Esophagus squamous epithelium (tissue), 5 donors: ENCODE data around the gene ARHGAP9. TPM values are rescaled to one million over a fixed set of nuclear protein-coding genes. Genes with fewer than 3 reads are reported as not detected.

ENCODE experiments used
- DNase-seq: peaks from one replicate; lab custom pipeline; 2025; lab: John Stamatoyannopoulos, UW
- H3K27ac ChIP-seq, 4 donors: fragments of 200-600 bp; sonication (generic); one replicate each; pipeline ENCODE4 v1.5.1; 2016 to 2019; ENCODE audit warnings: mild to moderate bottlenecking in 1 of 4
- H3K27me3 ChIP-seq, 4 donors: fragments of 200-600 bp; sonication (generic); 1 replicate in 3 of 4; 2 replicates in 1 of 4; pipeline versions ENCODE4 v1.5.1 to v1.6.0; 2017 to 2021; ENCODE audit warnings: antibody characterized with exemption in 1 of 4
- H3K36me3 ChIP-seq, 3 donors: fragments of 200-600 bp; sonication (generic); one replicate each; pipeline ENCODE4 v1.5.1; 2016 to 2019
- H3K4me1 ChIP-seq, 3 donors: fragments of 200-600 bp; sonication (generic); one replicate each; pipeline ENCODE4 v1.5.1; 2017 to 2019
- H3K4me3 ChIP-seq, 4 donors: fragments of 200-600 bp; sonication (generic); 1 replicate in 3 of 4; 2 replicates in 1 of 4; pipeline ENCODE4 v1.5.1; 2016 to 2019; ENCODE audit warnings: mild to moderate bottlenecking in 2 of 4, moderate library complexity in 1 of 4
- H3K9me3 ChIP-seq, 3 donors: fragments of 200-600 bp; sonication (generic); one replicate each; pipeline ENCODE4 v1.5.1; 2016 to 2019
- CTCF ChIP-seq, 6 experiments: fragments of 450-650 bp in 4 of 6; fragments of 200-600 bp in 2 of 6; sonication (generic) in 2 of 6; IDR thresholded peaks; one replicate each; pipeline ENCODE4 v1.5.1; 2016 to 2019; ENCODE audit warnings: antibody characterized with exemption in 6 of 6, mild to moderate bottlenecking in 4 of 6, moderate library complexity in 4 of 6
- POLR2A ChIP-seq, 4 donors: fragments of 450-650 bp; IDR thresholded peaks; one replicate each; pipeline ENCODE4 v1.6.1; 2017; ENCODE audit warnings: antibody characterized with exemption in 4 of 4, mild to moderate bottlenecking in 4 of 4, moderate library complexity in 3 of 4
- WGBS, 2 donors: methylation state at CpG; one replicate each; pipeline ENCODE4 v1.1.5; 2018; 5-methylcytosine and 5-hydroxymethylcytosine counted together
- intact Hi-C: fragments of 100-400 bp; cut with DNase I; formaldehyde crosslinking; loops from one replicate; pipeline ENCODE4 v1.15.0; 2022
- total RNA-seq, 4 donors: library from RNA; depleted of rRNA; stranded (reverse); fragments of >200 nt; gene quantifications; one replicate each; pipeline ENCODE4 v1.1.0, GENCODE V29; 2016
- donor health status: DM: yes; HTN: yes; CAD: no.

ARHGAP9 gene
- total RNA-seq, 4 donors from 2014 or later, result 4.5 to 20.4 (median 11.3) TPM

- H3K4me1 ChIP-seq, result peaks cover 16 to 20% (median 18%) of the 10 kb centered on the region in 3 donors
- DNase-seq, result no peak
- no peak for TF ChIP-seq POLR2A (IDR thresholded peaks at IDR 0.05)
- TF ChIP-seq CTCF (IDR thresholded peaks at IDR 0.05), result no peak
- no peak overlapping the region for H3K4me3 ChIP-seq
- intact Hi-C loops, result no loop called here
- WGBS, 2 donors, result 97 to 100% methylated on average over 2 to 3 of the region's 3 CpGs
- no peaks in the 10 kb centered on the region for H3K9me3 ChIP-seq
- no peak overlapping the region for H3K27ac ChIP-seq
- H3K27me3 ChIP-seq, result peaks cover 8 to 98% (median 18%) of the 10 kb centered on the region in 4 donors
- no peaks in the 10 kb centered on the region for H3K36me3 ChIP-seq
Observed at GRCh38 chr12:57472391-57472790, 7.3 kb downstream of the ARHGAP9 start.

- peaks cover 16 to 20% (median 18%) of the 10 kb centered on the region in 3 donors for H3K4me1 ChIP-seq
- H3K4me3 ChIP-seq, result no peak overlapping the region
- no peak overlapping the region for H3K27ac ChIP-seq
- no peak for DNase-seq
- TF ChIP-seq POLR2A (IDR thresholded peaks at IDR 0.05), result no peak
- no peak for TF ChIP-seq CTCF (IDR thresholded peaks at IDR 0.05)
- WGBS, 2 donors, result 94 to 100% methylated on average over 3 of the region's 3 CpGs
- H3K9me3 ChIP-seq, result no peaks in the 10 kb centered on the region
- H3K27me3 ChIP-seq, result peaks cover 8 to 98% (median 18%) of the 10 kb centered on the region in 4 donors
- H3K36me3 ChIP-seq, result no peaks in the 10 kb centered on the region
- intact Hi-C loops, result no loop called here
Observed at GRCh38 chr12:57471661-57472060, 8.0 kb downstream of the ARHGAP9 start.

- 73 to 94% methylated on average over 2 of the region's 4 CpGs for WGBS, 2 donors
- Histone ChIP-seq H3K27me3 (peaks cover 2 to 92% (median 15%) of the 10 kb centered on the region in 4 donors), H3K27ac (no peak overlapping the region), H3K4me3 (no peak overlapping the region), H3K36me3 (no peaks in the 10 kb centered on the region), H3K9me3 (no peaks in the 10 kb centered on the region), H3K4me1 (peaks cover 12 to 15% (median 14%) of the 10 kb centered on the region in 3 donors)
- TF ChIP-seq CTCF (IDR thresholded peaks at IDR 0.05), result no peak
- TF ChIP-seq POLR2A (IDR thresholded peaks at IDR 0.05), result no peak
- no peak for DNase-seq
- intact Hi-C loops, result no loop called here
Observed at GRCh38 chr12:57470970-57471656, 8.6 kb downstream of the ARHGAP9 start.

GRCh38 chr12:57470286-57470969 is 9.2 kb downstream of the ARHGAP9 start:
- TF ChIP-seq CTCF (IDR thresholded peaks at IDR 0.05) (no peak), POLR2A (IDR thresholded peaks at IDR 0.05) (no peak)
- DNase-seq, result no peak

More at GRCh38 chr12:57470286-57470969, 9.2 kb downstream of the ARHGAP9 start:
- Histone ChIP-seq H3K9me3 (no peaks in the 10 kb centered on the region), H3K4me3 (no peak overlapping the region), H3K27ac (no peak overlapping the region), H3K4me1 (peaks cover 5 to 8% (median 7%) of the 10 kb centered on the region in 3 donors), H3K27me3 (peaks cover 0 to 86% (median 10%) of the 10 kb centered on the region in 4 donors), H3K36me3 (no peaks in the 10 kb centered on the region)
- WGBS, 2 donors, result 88 to 93% methylated on average over 8 to 9 of the region's 14 CpGs
- intact Hi-C loops, result no loop called here
